K562 (cell line): ENCODE results near the gene RSRC1. TPM values are rescaled to one million over a fixed set of nuclear protein-coding genes. Genes with fewer than 3 reads are reported as not detected.

Experiments used
- CREB1 ChIP-seq, 2 experiments: sonication (generic) in 1 of 2; formaldehyde crosslinking in 1 of 2; IDR thresholded peaks; 2 replicates each; pipeline versions ENCODE4 v1.6.1 to v1.8.0; 2012 to 2022; ENCODE audit warnings: inconsistent platforms in 1 of 2, mild to moderate bottlenecking in 1 of 2, missing genetic modification reagents in 1 of 2, moderate library complexity in 1 of 2
- GATAD2A ChIP-seq: fragments of 450-650 bp; IDR thresholded peaks from 2 replicates; pipeline ENCODE4 v1.6.1; 2017
- KDM1A ChIP-seq, 2 experiments: fragments of 450-650 bp; IDR thresholded peaks; 2 replicates each; pipeline ENCODE4 v1.6.1; 2016; ENCODE audit warnings: mild to moderate bottlenecking in 2 of 2
- MYNN ChIP-seq, 2 experiments: sonication (generic); formaldehyde crosslinking in 1 of 2; IDR thresholded peaks; 2 replicates each; pipeline versions ENCODE4 v1.5.0 to v1.6.1; 2016 to 2020; ENCODE audit warnings: antibody characterized with exemption in 1 of 2, missing genetic modification reagents in 1 of 2
- RFX1 ChIP-seq: fragments of 450-650 bp; IDR thresholded peaks from 2 replicates; pipeline ENCODE4 v1.6.1; 2016; ENCODE audit warnings: mild to moderate bottlenecking, moderate library complexity
- SAFB2 ChIP-seq: fragments of 200-400 bp; formaldehyde crosslinking; IDR thresholded peaks from 2 replicates; pipeline ENCODE4 v1.6.1; 2018; ENCODE audit warnings: borderline replicate concordance, low read length, low read depth, moderate library complexity; ENCODE audit not compliant: severe bottlenecking
- SMARCA4 ChIP-seq: fragments of 450-650 bp; IDR thresholded peaks from 2 replicates; pipeline ENCODE4 v1.6.1; 2016
- SREBF2 ChIP-seq: sonication (generic); formaldehyde crosslinking; IDR thresholded peaks from 2 replicates; pipeline ENCODE4 v1.4.0; 2020; ENCODE audit warnings: mild to moderate bottlenecking, missing genetic modification reagents
- SRSF1 ChIP-seq: fragments of 200-400 bp; formaldehyde crosslinking; IDR thresholded peaks from 2 replicates; pipeline ENCODE4 v1.6.1; 2017; ENCODE audit warnings: mild to moderate bottlenecking, low read depth, low read length, moderate library complexity
- TOE1 ChIP-seq, 2 experiments: fragments of 450-650 bp in 1 of 2; sonication (generic) in 1 of 2; formaldehyde crosslinking in 1 of 2; IDR thresholded peaks; 2 replicates each; pipeline versions ENCODE4 v1.7.1 to v1.8.0; 2016 to 2022; ENCODE audit warnings: borderline replicate concordance in 2 of 2, mild to moderate bottlenecking in 2 of 2, antibody characterized with exemption in 1 of 2, inconsistent platforms in 1 of 2, low read depth in 1 of 2, missing genetic modification reagents in 1 of 2, moderate library complexity in 1 of 2
- polyA plus RNA-seq, 8 experiments: library from polyadenylated mRNA; depleted of rRNA in 4 of 8; stranded (reverse) in 5 of 8; unstranded in 3 of 8; fragments of >200 nt; fragmentation: Nextera tagmentation in 2 of 8; fragmentation: Illumina TruSeq in 1 of 8; extraction: Ambion mirVana in 2 of 8; extraction: Trizol in 1 of 8; gene quantifications; 2 replicates each; pipeline versions ENCODE4 v1.2.1 to v1.2.3, GENCODE V29; 2011 to 2014; ENCODE audit warnings: inconsistent platforms in 1 of 8, missing spikeins in 1 of 8
- total RNA-seq, 7 experiments: library from RNA; depleted of rRNA in 6 of 7; stranded (reverse); fragments of >200 nt in 6 of 7; fragmentation: Illumina TruSeq in 2 of 7; extraction: Trizol in 2 of 7; gene quantifications; 2 replicates each; pipeline versions ENCODE4 v1.2.1 to v1.2.3, GENCODE V29; 2011 to 2021; ENCODE audit warnings: low replicate concordance in 1 of 7
- TF ChIP-seq, protein P1 (sequence below): fragments of 450-650 bp; IDR thresholded peaks from one replicate; pipeline ENCODE4 v1.6.1; 2018; ENCODE audit warnings: mild to moderate bottlenecking, moderate library complexity; ENCODE audit not compliant: partially characterized antibody
- TF ChIP-seq, protein P2 (sequence below): fragments of 450-650 bp; IDR thresholded peaks from 2 replicates; pipeline ENCODE4 v1.6.1; 2016; ENCODE audit warnings: mild to moderate bottlenecking
- TF ChIP-seq, protein P3 (sequence below): fragments of 450-650 bp; IDR thresholded peaks from 2 replicates; pipeline ENCODE4 v1.6.1; 2016; ENCODE audit warnings: low read depth, mild to moderate bottlenecking, moderate library complexity
- TF ChIP-seq, protein P4 (sequence below): IDR thresholded peaks from 2 replicates; pipeline ENCODE4 v1.6.1; 2012; ENCODE audit warnings: low read depth, low read length, improper control_type of control experiment, borderline replicate concordance
- TF ChIP-seq, protein P5 (sequence below): fragments of 250-450 bp; sonication (Bioruptor Pico); IDR thresholded peaks from 2 replicates; pipeline ENCODE4 v1.9.0; 2021; ENCODE audit warnings: mild to moderate bottlenecking, inconsistent platforms

The RSRC1 gene
- total and polyA plus RNA-seq, 9 of the 15 experiments (the other 6 are each of a cell fraction or from before 2014, with no cell fraction given) = 19.3 to 128 (median 75.5) TPM

DNA sequence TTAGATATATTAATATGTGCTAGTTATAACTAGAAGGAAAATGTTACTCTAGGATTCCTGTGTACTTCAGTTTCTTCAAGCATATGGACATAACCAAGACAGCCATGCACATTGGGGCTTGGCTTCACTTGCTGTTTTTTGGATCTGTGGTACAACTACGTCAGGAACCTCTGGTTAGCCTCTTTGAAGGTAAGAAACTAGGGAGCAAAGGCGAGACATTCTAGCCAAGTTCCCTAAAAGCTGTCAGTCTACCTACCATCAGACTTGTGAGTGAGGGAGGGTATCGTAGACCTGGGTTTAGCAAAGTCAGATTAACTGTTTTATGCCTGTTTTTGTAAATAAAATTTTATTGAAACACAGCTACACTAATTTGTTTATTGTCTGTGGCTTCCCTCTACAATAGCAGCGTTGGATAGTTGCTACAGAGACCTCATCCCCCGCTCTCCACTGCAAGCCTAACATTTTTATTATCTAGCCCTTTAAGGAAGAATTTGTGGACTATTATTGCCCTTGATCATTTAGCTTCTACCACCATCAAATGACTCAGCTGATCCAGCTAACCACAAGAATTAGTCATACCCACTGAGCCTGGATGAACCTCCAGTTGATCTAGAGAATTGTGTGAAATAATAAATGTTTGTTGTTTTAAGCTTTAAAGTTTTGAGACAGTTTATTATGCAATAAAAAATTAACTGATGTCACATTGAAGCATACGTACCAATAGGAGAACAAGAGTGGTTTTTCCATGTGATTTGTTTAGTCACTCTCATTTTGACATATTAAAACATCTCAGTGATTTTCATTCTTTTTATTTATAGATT, 58.1 kb downstream of the RSRC1 start (continued):
- TF ChIP-seq, protein P1, sequence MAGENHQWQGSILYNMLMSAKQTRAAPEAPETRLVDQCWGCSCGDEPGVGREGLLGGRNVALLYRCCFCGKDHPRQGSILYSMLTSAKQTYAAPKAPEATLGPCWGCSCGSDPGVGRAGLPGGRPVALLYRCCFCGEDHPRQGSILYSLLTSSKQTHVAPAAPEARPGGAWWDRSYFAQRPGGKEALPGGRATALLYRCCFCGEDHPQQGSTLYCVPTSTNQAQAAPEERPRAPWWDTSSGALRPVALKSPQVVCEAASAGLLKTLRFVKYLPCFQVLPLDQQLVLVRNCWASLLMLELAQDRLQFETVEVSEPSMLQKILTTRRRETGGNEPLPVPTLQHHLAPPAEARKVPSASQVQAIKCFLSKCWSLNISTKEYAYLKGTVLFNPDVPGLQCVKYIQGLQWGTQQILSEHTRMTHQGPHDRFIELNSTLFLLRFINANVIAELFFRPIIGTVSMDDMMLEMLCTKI = no peak
- TF ChIP-seq SRSF1 (no peak), KDM1A (IDR thresholded peaks at IDR 0.05) (0 out of 4 replicates have a peak, but pooled peaks have one; percentile 20 to 23), RFX1 (peak; percentile 48; the same call in 1 of the 2 replicates), SMARCA4 (peak; percentile 93), TOE1 (IDR thresholded peaks at IDR 0.05; ENCODE audit: borderline replicate concordance) (0 out of 2 replicates have a peak, but pooled peaks have one; percentile 40), TOE1 (CRISPR knock-in tag; IDR thresholded peaks at IDR 0.05; ENCODE audit: borderline replicate concordance, low read depth) (no peak), MYNN (IDR thresholded peaks at IDR 0.05) (0 out of 2 replicates have a peak, but pooled peaks have one; percentile 71), MYNN (CRISPR knock-in tag; IDR thresholded peaks at IDR 0.05) (no peak), SAFB2 (no peak), SREBF2 (CRISPR knock-in tag) (no peak), CREB1 (IDR thresholded peaks at IDR 0.05) (no peak), CREB1 (CRISPR knock-in tag; IDR thresholded peaks at IDR 0.05) (no peak), GATAD2A (no peak)
- TF ChIP-seq, protein P2, sequence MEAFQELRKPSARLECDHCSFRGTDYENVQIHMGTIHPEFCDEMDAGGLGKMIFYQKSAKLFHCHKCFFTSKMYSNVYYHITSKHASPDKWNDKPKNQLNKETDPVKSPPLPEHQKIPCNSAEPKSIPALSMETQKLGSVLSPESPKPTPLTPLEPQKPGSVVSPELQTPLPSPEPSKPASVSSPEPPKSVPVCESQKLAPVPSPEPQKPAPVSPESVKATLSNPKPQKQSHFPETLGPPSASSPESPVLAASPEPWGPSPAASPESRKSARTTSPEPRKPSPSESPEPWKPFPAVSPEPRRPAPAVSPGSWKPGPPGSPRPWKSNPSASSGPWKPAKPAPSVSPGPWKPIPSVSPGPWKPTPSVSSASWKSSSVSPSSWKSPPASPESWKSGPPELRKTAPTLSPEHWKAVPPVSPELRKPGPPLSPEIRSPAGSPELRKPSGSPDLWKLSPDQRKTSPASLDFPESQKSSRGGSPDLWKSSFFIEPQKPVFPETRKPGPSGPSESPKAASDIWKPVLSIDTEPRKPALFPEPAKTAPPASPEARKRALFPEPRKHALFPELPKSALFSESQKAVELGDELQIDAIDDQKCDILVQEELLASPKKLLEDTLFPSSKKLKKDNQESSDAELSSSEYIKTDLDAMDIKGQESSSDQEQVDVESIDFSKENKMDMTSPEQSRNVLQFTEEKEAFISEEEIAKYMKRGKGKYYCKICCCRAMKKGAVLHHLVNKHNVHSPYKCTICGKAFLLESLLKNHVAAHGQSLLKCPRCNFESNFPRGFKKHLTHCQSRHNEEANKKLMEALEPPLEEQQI = peak; percentile 60; the same call in 1 of the 2 replicates
- TF ChIP-seq, protein P3, sequence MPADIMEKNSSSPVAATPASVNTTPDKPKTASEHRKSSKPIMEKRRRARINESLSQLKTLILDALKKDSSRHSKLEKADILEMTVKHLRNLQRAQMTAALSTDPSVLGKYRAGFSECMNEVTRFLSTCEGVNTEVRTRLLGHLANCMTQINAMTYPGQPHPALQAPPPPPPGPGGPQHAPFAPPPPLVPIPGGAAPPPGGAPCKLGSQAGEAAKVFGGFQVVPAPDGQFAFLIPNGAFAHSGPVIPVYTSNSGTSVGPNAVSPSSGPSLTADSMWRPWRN = peak; percentile 38; the same call in 1 of the 2 replicates
- TF ChIP-seq, protein P4, sequence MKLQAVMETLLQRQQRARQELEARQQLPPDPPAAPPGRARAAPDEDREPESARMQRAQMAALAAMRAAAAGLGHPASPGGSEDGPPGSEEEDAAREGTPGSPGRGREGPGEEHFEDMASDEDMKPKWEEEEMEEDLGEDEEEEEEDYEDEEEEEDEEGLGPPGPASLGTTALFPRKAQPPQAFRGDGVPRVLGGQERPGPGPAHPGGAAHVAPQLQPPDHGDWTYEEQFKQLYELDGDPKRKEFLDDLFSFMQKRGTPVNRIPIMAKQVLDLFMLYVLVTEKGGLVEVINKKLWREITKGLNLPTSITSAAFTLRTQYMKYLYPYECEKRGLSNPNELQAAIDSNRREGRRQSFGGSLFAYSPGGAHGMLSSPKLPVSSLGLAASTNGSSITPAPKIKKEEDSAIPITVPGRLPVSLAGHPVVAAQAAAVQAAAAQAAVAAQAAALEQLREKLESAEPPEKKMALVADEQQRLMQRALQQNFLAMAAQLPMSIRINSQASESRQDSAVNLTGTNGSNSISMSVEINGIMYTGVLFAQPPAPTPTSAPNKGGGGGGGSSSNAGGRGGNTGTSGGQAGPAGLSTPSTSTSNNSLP = peak; percentile 95
- TF ChIP-seq, protein P5, sequence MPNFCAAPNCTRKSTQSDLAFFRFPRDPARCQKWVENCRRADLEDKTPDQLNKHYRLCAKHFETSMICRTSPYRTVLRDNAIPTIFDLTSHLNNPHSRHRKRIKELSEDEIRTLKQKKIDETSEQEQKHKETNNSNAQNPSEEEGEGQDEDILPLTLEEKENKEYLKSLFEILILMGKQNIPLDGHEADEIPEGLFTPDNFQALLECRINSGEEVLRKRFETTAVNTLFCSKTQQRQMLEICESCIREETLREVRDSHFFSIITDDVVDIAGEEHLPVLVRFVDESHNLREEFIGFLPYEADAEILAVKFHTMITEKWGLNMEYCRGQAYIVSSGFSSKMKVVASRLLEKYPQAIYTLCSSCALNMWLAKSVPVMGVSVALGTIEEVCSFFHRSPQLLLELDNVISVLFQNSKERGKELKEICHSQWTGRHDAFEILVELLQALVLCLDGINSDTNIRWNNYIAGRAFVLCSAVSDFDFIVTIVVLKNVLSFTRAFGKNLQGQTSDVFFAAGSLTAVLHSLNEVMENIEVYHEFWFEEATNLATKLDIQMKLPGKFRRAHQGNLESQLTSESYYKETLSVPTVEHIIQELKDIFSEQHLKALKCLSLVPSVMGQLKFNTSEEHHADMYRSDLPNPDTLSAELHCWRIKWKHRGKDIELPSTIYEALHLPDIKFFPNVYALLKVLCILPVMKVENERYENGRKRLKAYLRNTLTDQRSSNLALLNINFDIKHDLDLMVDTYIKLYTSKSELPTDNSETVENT (CRISPR knock-in tag) = no peak
